Measurements from ENCODE around the gene LRRC47. TPM values are rescaled to one million over a fixed set of nuclear protein-coding genes. Genes with fewer than 3 reads are reported as not detected.

The LRRC47 gene
- total and polyA plus RNA-seq, 2 of the 13 experiments (the other 11 are each of a cell fraction or from before 2014, with no cell fraction given): 18.3 to 52.5 TPM

- TF ChIP-seq ZNF318 (CRISPR knock-in tag; IDR thresholded peaks at IDR 0.05) (no peak), ZNF253 (CRISPR knock-in tag; IDR thresholded peaks at IDR 0.05; ENCODE audit: borderline replicate concordance) (0 out of 2 replicates have a peak, but pooled peaks have one; percentile 41), TFDP1 (CRISPR knock-in tag; IDR thresholded peaks at IDR 0.05; ENCODE audit: borderline replicate concordance) (no peak), ZNF674 (CRISPR knock-in tag; IDR thresholded peaks at IDR 0.05; ENCODE audit: low read depth) (no peak), GATAD2A (CRISPR knock-in tag; IDR thresholded peaks at IDR 0.05) (no peak), PRDM15 (CRISPR knock-in tag; IDR thresholded peaks at IDR 0.05) (no peak), HMGA1 (CRISPR knock-in tag; conservative IDR thresholded peaks at IDR 0.05) (no peak), MBD4 (IDR thresholded peaks at IDR 0.05; ENCODE audit: borderline replicate concordance, low read length) (no peak), ERF (CRISPR knock-in tag; IDR thresholded peaks at IDR 0.05) (no peak), ZNF205 (CRISPR knock-in tag; IDR thresholded peaks at IDR 0.05) (no peak)
- TF ChIP-seq, protein P1, sequence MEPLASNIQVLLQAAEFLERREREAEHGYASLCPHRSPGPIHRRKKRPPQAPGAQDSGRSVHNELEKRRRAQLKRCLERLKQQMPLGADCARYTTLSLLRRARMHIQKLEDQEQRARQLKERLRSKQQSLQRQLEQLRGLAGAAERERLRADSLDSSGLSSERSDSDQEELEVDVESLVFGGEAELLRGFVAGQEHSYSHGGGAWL (CRISPR knock-in tag; IDR thresholded peaks at IDR 0.05): no peak
These were observed 19.2 kb downstream of the LRRC47 start (continued) for GRCh38 chr1:3777078-3777547.
